H1 (cell line): ENCODE results near the gene MRPS10. TPM values are rescaled to one million over a fixed set of nuclear protein-coding genes. Genes with fewer than 3 reads are reported as not detected.

Experiments
- CTCF ChIA-PET: fragments of 300-600 bp; sonication (Branson Sonifier 250); formaldehyde crosslinking; loops from one replicate; lab custom pipeline; 2021; ENCODE audit not compliant: partially characterized antibody; lab: Charles Lee
- POLR2A ChIA-PET: fragments of 300-600 bp; sonication (Branson Sonifier 250); formaldehyde crosslinking; loops from one replicate; lab custom pipeline; 2021; ENCODE audit warnings: inconsistent platforms; ENCODE audit not compliant: partially characterized antibody; lab: Charles Lee
- DNase-seq, 2 experiments: peaks; one replicate each; pipeline versions ENCODE4 v3.0.0 to v3.0.0-alpha.2; 2010 to 2022; ENCODE audit warnings: low spot score in 2 of 2, low read depth in 1 of 2, mixed read lengths in 1 of 2
- FAIRE-seq: peaks from 2 replicates; lab custom pipeline; 2011; peaks lifted over from hg19 to GRCh38; lab: Jason Lieb, UNC
- H2AFZ ChIP-seq: 2 replicates; pipeline ENCODE4 v1.8.1; 2012; ENCODE audit warnings: low read length, inconsistent platforms
- H2AK5ac ChIP-seq: 2 replicates; pipeline ENCODE4 v1.6.1; 2013; ENCODE audit warnings: low read depth, low read length
- H2BK120ac ChIP-seq: replicated peaks from 2 replicates; pipeline ENCODE3; 2013; ENCODE audit warnings: low read depth, low read length, inconsistent platforms
- H2BK12ac ChIP-seq: 2 replicates; pipeline ENCODE4 v1.6.1; 2013; ENCODE audit warnings: low read depth, low read length
- H2BK15ac ChIP-seq: 2 replicates; pipeline ENCODE4 v1.6.1; 2013; ENCODE audit warnings: low read length
- H2BK20ac ChIP-seq: 2 replicates; pipeline ENCODE4 v1.6.1; 2013; ENCODE audit warnings: low read length
- H2BK5ac ChIP-seq: 2 replicates; pipeline ENCODE4 v1.6.1; 2013; ENCODE audit warnings: low read depth, low read length
- H3K14ac ChIP-seq: 2 replicates; pipeline ENCODE4 v1.6.1; 2013; ENCODE audit warnings: inconsistent platforms; ENCODE audit not compliant: insufficient read length
- H3K18ac ChIP-seq: 2 replicates; pipeline ENCODE4 v1.6.1; 2013; ENCODE audit warnings: low read length; ENCODE audit errors: extremely low read depth
- H3K23ac ChIP-seq: 2 replicates; pipeline ENCODE4 v1.6.1; 2013; ENCODE audit warnings: inconsistent platforms; ENCODE audit not compliant: insufficient read length
- H3K23me2 ChIP-seq: 2 replicates; pipeline ENCODE4 v1.6.1; 2013; ENCODE audit warnings: low read depth, low read length
- H3K27ac ChIP-seq: 2 replicates; pipeline ENCODE4 v1.6.1; 2011; ENCODE audit warnings: low read depth, low read length, inconsistent platforms
- H3K27me3 ChIP-seq, 4 experiments: replicated peaks in 1 of 4; 1 replicate in 1 of 4; 2 replicates in 3 of 4; pipeline versions ENCODE4 v1.6.1 to v1.8.1; 2011 to 2013; ENCODE audit warnings: low read length in 3 of 4, mild to moderate bottlenecking in 3 of 4, inconsistent platforms in 2 of 4, mixed read lengths in 2 of 4, moderate library complexity in 1 of 4; ENCODE audit not compliant: control insufficient read depth in 3 of 4, insufficient read depth in 3 of 4; ENCODE audit errors: extremely low read depth in 1 of 4
- H3K36me3 ChIP-seq, 4 experiments: 2 replicates each; pipeline versions ENCODE4 v1.6.1 to v1.8.1; 2011 to 2013; ENCODE audit warnings: mild to moderate bottlenecking in 4 of 4, low read length in 3 of 4, moderate library complexity in 2 of 4, control low read depth in 1 of 4, inconsistent platforms in 1 of 4; ENCODE audit not compliant: insufficient read depth in 4 of 4, control insufficient read depth in 2 of 4
- H3K4ac ChIP-seq: replicated peaks from 2 replicates; pipeline ENCODE3; 2013; ENCODE audit warnings: low read length, low read depth, mixed read lengths, inconsistent platforms; ENCODE audit not compliant: insufficient read length
- H3K4me1 ChIP-seq, 4 experiments: replicated peaks in 1 of 4; 1 replicate in 1 of 4; 2 replicates in 3 of 4; pipeline versions ENCODE4 v1.6.1 to v1.8.1; 2011 to 2013; ENCODE audit warnings: low read length in 3 of 4, inconsistent platforms in 2 of 4, mixed read lengths in 1 of 4; ENCODE audit not compliant: insufficient read depth in 4 of 4, control insufficient read depth in 3 of 4
- H3K4me2 ChIP-seq, 2 experiments: 2 replicates each; pipeline versions ENCODE4 v1.6.1 to v1.8.1; 2011 to 2013; ENCODE audit warnings: low read depth in 2 of 2, low read length in 2 of 2, control low read depth in 1 of 2, inconsistent platforms in 1 of 2, mild to moderate bottlenecking in 1 of 2; ENCODE audit not compliant: insufficient read depth in 1 of 2
- H3K4me3 ChIP-seq, 4 experiments: fragments of 200-600, 300-600 bp in 1 of 4; sonication (generic), shearing (Covaris generic), sonication (Bioruptor Twin) in 1 of 4; 2 replicates each; pipeline versions ENCODE4 v1.5.1 to v1.8.1; 2011 to 2016; ENCODE audit warnings: low read length in 4 of 4, low read depth in 3 of 4, control low read depth in 2 of 4, inconsistent platforms in 2 of 4, mild to moderate bottlenecking in 2 of 4, mixed read lengths in 1 of 4, moderate library complexity in 1 of 4; ENCODE audit not compliant: insufficient read depth in 2 of 4; ENCODE audit errors: extremely low read depth in 1 of 4
- H3K56ac ChIP-seq: replicated peaks from 2 replicates; pipeline ENCODE3; 2013; ENCODE audit warnings: low read depth, mild to moderate bottlenecking, mixed read lengths, low read length, inconsistent platforms; ENCODE audit not compliant: insufficient read length
- H3K79me1 ChIP-seq: 2 replicates; pipeline ENCODE4 v1.6.1; 2013; ENCODE audit warnings: low read depth, low read length, control low read depth
- H3K79me2 ChIP-seq, 2 experiments: 2 replicates each; pipeline versions ENCODE4 v1.6.1 to v1.8.1; 2012 to 2013; ENCODE audit warnings: low read length in 2 of 2, mild to moderate bottlenecking in 2 of 2, inconsistent platforms in 1 of 2; ENCODE audit not compliant: insufficient read depth in 2 of 2, control insufficient read depth in 1 of 2
- H3K9ac ChIP-seq, 4 experiments: replicated peaks in 1 of 4; 1 replicate in 1 of 4; 2 replicates in 3 of 4; pipeline versions ENCODE4 v1.6.1 to v1.8.1; 2011 to 2013; ENCODE audit warnings: low read depth in 3 of 4, low read length in 3 of 4, control low read depth in 2 of 4, mild to moderate bottlenecking in 2 of 4, moderate library complexity in 2 of 4, inconsistent platforms in 1 of 4; ENCODE audit errors: extremely low read depth in 1 of 4
- H3K9me3 ChIP-seq, 2 experiments: 2 replicates each; pipeline versions ENCODE4 v1.6.1 to v1.8.1; 2012 to 2013; ENCODE audit warnings: mild to moderate bottlenecking in 2 of 2, moderate library complexity in 2 of 2, control low read depth in 1 of 2, inconsistent platforms in 1 of 2, low read depth in 1 of 2, low read length in 1 of 2, mixed read lengths in 1 of 2; ENCODE audit not compliant: insufficient read depth in 2 of 2
- H4K20me1 ChIP-seq, 2 experiments: replicated peaks in 1 of 2; 2 replicates each; pipeline versions ENCODE3 to v1.8.1; 2011 to 2013; ENCODE audit warnings: inconsistent platforms in 2 of 2, low read length in 2 of 2, mild to moderate bottlenecking in 1 of 2; ENCODE audit not compliant: insufficient read depth in 2 of 2, control insufficient read depth in 1 of 2
- H4K5ac ChIP-seq: 2 replicates; pipeline ENCODE4 v1.6.1; 2013; ENCODE audit warnings: low read length, low read depth, mixed read lengths, inconsistent platforms; ENCODE audit not compliant: insufficient read length
- H4K8ac ChIP-seq: 2 replicates; pipeline ENCODE4 v1.8.0; 2013; ENCODE audit warnings: mild to moderate bottlenecking, moderate library complexity, low read length, inconsistent platforms; ENCODE audit not compliant: insufficient read depth; ENCODE audit errors: extremely low read depth
- H4K91ac ChIP-seq: replicated peaks from 2 replicates; pipeline ENCODE3; 2013; ENCODE audit warnings: low read length, mixed read lengths, inconsistent platforms; ENCODE audit not compliant: insufficient read length
- CTBP2 ChIP-seq: IDR thresholded peaks from 2 replicates; pipeline ENCODE4 v1.7.0; 2011; ENCODE audit warnings: borderline replicate concordance, mild to moderate bottlenecking, moderate library complexity, mixed read lengths, low read length; ENCODE audit not compliant: insufficient read depth, insufficient read length
- WGBS, 2 experiments: shearing (Covaris generic) in 1 of 2; methylation state at CpG; one replicate each; pipeline versions ENCODE4 v1.1.6 to v1.1.7; 2013 to 2015; ENCODE audit warnings: low lambda C conversion rate in 2 of 2, mixed read lengths in 2 of 2, inconsistent platforms in 1 of 2, low coverage in 1 of 2, missing lambda C conversion rate in 1 of 2; ENCODE audit not compliant: insufficient replicate concordance in 2 of 2, insufficient coverage in 1 of 2, insufficient read length in 1 of 2; ENCODE audit errors: extremely low coverage in 1 of 2, missing lambda C conversion rate in 1 of 2; 5-methylcytosine and 5-hydroxymethylcytosine counted together
- polyA plus RNA-seq, 7 experiments: library from polyadenylated mRNA; depleted of rRNA in 3 of 7; stranded (reverse) in 5 of 7; unstranded in 2 of 7; fragments of >200 nt in 5 of 7; fragments of 200-250 nt in 2 of 7; gene quantifications; 1 replicate in 5 of 7; 2 replicates in 1 of 7; 4 replicates in 1 of 7; pipeline versions ENCODE4 v1.2.1 to v1.2.3, GENCODE V29; 2011 to 2013; ENCODE audit warnings: missing spikeins in 2 of 7, mixed read lengths in 2 of 7
- total RNA-seq: library from RNA; stranded (reverse); fragmentation: NEBNext Ultra II Directional; extraction: Animal tissue kit (Norgen Biotek cat#: 25700); gene quantifications from 2 replicates; pipeline ENCODE4 v1.2.1, GENCODE V29; 2021

The MRPS10 gene
- total and polyA plus RNA-seq, 2 of the 8 experiments (the other 6 are each of a cell fraction or from before 2014, with no cell fraction given), result 20.5 to 33.6 TPM

DNA sequence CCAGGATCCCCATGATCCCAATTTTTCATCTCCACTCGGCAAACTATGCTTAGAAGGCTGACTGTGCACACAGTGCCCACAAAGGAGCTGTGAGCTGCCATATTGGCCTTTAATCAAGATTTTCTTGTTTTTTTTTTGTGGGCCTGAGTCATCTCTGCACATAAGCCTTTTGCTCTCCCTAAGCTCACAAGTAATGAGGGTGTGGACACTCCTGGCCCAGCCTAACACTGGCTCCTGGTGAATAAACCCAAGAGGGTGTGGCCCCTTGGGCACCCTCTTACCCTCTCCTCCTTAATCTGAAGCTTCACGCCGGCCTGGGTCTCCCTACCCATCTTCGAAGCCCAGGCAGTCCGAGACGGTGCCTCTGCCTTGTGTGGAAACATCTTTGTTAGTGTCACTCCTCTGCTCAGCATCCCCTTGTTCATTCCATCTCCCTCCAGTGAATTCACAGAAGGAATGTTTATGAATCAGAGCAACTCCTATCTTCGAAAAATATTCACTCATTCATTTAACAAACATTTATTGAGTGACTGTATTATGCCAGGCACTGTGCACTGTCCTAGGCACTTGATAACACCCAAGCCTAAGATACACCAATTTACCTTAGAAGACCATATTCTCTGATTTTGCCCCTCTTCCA lies 22.2 kb upstream of the MRPS10 start:
- no peak overlapping the region for H2AFZ ChIP-seq
- CTCF ChIA-PET, result interaction anchor here (1.2 to 1.4 kb wide), 2 partner anchors 9 to 293 kb away, joined by 3 to 4 read pairs; no protein-coding TSS in a partner anchor
- no peak overlapping the region for H4K8ac ChIP-seq

More for the DNA sequence above, 22.2 kb upstream of the MRPS10 start:
- H2BK15ac ChIP-seq, result no peak overlapping the region
- FAIRE-seq (no peak), DNase-seq (no peak)
- H3K4ac ChIP-seq, result no peak overlapping the region
- H4K5ac ChIP-seq, result no peak overlapping the region
- no peaks in the 10 kb centered on the region for H3K9me3 ChIP-seq
- H4K20me1 ChIP-seq, result peaks cover 0 to 1% of the 10 kb centered on the region in 2 experiments
- H3K14ac ChIP-seq, result no peak overlapping the region
- no peak overlapping the region for H3K18ac ChIP-seq
- POLR2A ChIA-PET, result no interaction called here
- no peak overlapping the region for H3K23ac ChIP-seq
- H2BK12ac ChIP-seq, result peak overlapping the region; percentile 60; the same call in 1 of the 2 replicates
- H3K4me3 ChIP-seq, result no peak overlapping the region
- 92% methylated on average over 7 of the region's 7 CpGs; no CpG with 5 or more reads in 1 of the 2 experiments for WGBS, 2 experiments
- no peak overlapping the region for H2BK120ac ChIP-seq
- no peaks in the 10 kb centered on the region for H3K79me2 ChIP-seq
- H3K27ac ChIP-seq, result no peak overlapping the region
- no peak overlapping the region for H3K9ac ChIP-seq
- no peak for TF ChIP-seq CTBP2
- no peaks in the 10 kb centered on the region for H3K27me3 ChIP-seq
- no peak overlapping the region for H3K56ac ChIP-seq
- H3K4me1 ChIP-seq, result peaks cover 0 to 9% (median 4%) of the 10 kb centered on the region in 4 experiments; a peak in 6 of 7 replicates
- no peak overlapping the region for H2AK5ac ChIP-seq
- H3K4me2 ChIP-seq, result no peak overlapping the region
- peaks cover 4 to 42% (median 19%) of the 10 kb centered on the region in 4 experiments; a peak in 7 of 8 replicates for H3K36me3 ChIP-seq
- H3K79me1 ChIP-seq, result no peaks in the 10 kb centered on the region
- H4K91ac ChIP-seq, result no peak overlapping the region
- H2BK5ac ChIP-seq, result no peak overlapping the region
- no peak overlapping the region for H2BK20ac ChIP-seq
- H3K23me2 ChIP-seq, result no peaks in the 10 kb centered on the region
